GM19468 (cell line): ENCODE measurements around the gene TMCO5A.

Experiments
- ATAC-seq: cut with Tn5 transposase; IDR thresholded peaks from one replicate; pipeline ENCODE4 v1.9.1; 2021; ENCODE audit warnings: mild to moderate bottlenecking, moderate library complexity, moderate number of reproducible peaks; ENCODE audit not compliant: unreplicated experiment; ENCODE audit errors: extremely low read depth

The TMCO5A gene

GRCh38 chr15:37934340-37934739 lies at the start of gene TMCO5A:
Gene TMCO5A (plus strand): TSS chr15:37934640. CDS start chr15:37936324, 1,684 bp downstream.
- ATAC-seq, result no peak

DNA sequence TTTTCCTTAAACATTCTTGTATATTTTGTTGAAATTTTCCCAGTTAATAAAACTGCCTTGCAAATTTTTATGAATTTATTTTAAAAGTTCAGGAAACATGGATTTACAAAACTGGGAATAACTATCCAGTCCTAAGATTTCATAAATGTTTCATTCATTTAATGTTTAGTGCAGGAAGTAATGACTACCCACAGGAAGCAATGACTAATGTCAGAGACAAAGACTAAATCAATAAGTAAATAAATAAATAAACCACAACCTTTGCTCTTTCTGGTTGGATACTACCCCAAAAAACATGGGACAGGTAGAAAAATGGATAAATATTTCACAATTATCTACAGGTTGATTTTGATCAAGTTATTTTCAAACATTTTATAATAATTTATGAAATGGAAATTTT lies 48.8 kb upstream of the TMCO5A start:
- no peak for ATAC-seq

DNA sequence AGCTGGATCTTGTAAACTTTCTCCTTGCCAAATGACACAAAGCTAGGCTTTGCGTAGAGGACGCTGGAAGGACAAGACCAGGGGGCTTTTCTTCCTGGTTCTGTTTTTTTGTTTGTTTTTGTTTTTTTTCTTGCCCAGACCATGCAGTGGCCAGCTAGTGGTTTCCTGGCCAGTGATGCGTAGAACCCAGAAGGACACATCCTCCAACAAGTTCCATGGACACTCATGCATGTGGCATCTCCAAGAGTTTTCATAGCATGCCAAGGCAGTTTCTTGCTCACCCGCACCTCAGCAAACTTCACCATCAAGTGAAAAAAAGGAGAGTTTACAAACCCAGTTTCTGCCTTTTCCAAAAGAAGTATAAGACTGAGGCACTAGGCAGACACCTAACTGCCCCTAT lies 46.1 kb upstream of the TMCO5A start:
- ATAC-seq, result no peak

DNA sequence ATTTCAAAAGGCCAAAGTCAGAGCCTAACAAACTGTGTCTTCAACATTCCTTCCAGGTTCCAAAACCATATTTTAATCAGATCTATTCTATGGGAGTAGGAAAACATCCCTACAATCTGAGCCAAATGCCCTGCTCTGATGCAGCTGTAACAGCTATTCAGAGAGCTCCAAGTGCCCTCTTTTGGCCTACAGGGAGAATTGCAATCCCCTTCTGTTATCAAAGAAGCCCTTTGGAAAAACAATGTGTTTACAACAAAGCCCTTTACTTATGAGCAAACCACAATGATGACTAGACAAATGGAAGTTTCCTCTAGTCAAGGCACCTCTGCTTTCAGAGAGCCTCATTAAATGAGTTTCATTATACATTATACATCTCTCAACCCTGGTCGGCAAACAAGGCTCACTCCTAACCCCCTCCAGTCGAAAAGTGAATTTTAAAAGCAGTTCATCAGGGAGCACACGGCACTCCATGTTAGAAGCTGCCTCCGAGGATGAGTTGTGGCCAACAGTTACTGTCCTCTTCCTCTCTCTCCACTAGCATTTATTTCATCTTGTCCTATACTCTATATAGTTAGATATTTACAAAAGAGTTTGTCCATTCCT lies 42.6 kb upstream of the TMCO5A start:
- ATAC-seq, result no peak

GRCh38 chr15:37893309-37893708 lies 41.1 kb upstream of the TMCO5A start:
- ATAC-seq, result no peak

DNA sequence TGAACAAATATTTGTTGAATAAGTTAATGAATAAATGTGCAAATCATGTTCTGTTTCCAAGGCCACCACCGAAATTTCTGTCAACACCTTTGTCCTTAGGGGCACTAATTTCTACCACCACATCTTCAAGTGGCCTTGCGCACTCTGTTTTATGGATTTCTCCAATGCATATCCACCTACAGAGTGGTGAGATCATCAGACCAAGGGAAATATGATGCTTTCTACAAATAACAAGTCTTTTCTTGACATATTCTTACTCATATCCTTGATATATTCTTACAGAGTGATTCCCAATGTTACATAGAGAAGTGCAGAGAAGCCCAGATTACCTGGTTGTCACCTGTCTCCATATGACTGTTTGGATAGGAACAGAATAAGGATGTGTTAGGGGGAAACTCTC lies 36.1 kb upstream of the TMCO5A start:
- no peak for ATAC-seq

GRCh38 chr15:37900326-37901221 lies 33.9 kb upstream of the TMCO5A start:
- no peak for ATAC-seq

GRCh38 chr15:37902126-37902525 lies 32.3 kb upstream of the TMCO5A start:
- no peak for ATAC-seq

DNA sequence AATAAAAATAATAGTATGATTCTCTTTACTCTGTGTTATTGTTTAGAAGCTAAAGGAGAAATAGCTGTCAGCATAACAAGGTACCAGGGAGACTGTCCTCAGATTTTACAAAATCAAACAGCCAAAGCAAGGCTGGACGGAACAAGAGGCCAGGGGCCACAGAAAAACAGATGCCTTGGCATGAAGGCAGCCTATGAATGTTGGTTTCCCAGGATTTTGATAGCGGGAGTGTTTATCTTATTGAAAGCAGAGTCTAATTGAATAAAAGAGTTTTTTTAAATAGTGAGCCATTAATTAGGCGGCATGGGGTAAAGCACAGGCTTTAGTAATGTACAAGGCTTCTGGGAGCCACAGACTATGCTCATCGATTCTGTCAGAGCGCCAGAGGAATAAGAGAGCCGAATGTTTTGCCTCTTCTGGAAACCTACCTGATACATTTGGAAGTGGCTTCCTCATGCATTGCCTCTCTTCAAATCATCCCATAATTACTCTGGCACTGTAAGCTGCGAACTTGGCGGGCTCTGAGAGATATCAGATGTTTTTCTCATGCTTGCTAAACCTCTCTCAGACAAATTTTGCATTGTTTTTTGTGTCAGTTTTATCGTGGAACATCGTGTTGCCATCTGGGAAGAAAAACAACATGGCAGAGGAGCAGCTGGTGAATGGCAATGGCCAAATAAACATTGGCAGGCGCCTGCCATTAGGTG lies 30.4 kb upstream of the TMCO5A start:
- ATAC-seq, result no peak

- ATAC-seq, result no peak
These were observed 27.3 kb upstream of the TMCO5A start for GRCh38 chr15:37907136-37907535.

GRCh38 chr15:37921527-37922385 lies 12.7 kb upstream of the TMCO5A start:
- no peak for ATAC-seq

DNA sequence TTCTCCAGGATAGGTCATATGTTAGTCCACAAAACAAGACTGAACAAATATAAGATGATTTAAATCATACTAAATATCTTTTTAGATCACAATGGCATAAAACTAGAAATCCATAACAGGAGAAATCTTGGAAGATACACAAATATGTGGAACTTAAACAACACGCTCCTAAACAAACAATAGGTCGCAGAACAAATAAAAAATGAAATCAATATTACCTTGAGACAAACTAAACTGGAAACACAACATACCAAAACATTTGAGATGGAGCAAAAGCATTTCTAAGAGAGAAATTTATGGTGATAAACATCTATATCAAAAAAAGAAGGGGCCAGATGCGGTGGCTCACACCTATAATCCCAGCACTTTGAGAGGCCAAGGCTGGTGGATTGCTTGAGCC lies 8.3 kb upstream of the TMCO5A start:
- no peak for ATAC-seq

- no peak for ATAC-seq
These were observed 5.2 kb upstream of the TMCO5A start for GRCh38 chr15:37929238-37929637.

DNA sequence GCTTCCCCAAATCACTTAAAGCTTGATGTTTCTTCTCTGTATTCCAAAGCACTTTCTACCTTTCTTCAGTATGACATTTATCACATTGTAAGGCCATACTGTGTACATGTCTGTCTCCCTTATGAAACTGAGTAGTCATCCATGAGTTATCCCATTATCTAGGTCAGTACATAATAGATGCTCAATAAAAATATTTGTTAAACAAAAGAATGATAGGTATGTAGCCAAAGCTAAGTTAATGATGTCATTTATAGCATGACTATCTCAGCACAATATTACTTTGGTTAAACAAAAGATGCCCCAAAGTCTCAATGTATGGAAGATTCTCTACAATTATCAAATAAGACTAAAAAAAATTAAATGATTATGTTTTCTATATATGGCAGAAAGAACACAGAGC lies 3.1 kb upstream of the TMCO5A start:
- no peak for ATAC-seq

DNA sequence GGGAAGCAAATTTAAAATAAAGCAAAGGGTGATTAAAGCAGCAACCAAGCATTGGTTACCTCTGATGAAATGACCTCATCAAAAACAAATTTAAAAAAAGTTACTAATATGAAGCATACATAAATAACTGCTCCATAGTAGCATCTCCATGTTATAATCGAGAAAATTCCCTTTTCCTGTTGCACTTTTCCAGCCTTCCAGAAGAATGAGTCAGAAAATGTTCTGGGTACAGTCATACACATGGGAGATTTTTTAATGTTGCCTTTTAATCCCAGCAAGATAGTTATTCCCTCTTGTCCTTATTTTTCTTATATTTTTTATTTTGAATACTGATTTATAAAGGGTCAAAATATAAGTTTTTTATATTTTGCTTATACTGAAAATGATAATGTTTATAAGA lies 2.6 kb upstream of the TMCO5A start:
- ATAC-seq, result no peak

DNA sequence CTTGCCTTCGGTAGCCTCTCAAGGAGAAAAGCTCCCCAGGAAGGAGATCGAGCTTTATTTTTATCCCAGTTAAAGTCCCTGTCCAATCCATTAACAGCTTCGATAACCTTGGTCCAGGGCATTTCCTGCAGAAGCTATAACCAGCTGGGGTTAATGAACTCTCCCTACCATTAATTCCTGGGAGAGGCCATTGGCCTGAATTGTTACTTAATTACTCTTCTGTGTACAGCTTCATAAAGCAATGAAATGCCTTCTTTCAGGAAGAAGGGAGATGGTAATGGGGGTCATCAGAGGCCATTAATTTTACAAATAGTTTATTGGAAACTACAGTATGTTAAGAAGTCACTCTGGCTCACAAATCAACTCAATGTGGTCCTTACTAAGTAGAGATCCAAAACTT lies 1.9 kb upstream of the TMCO5A start:
- ATAC-seq, result no peak

DNA sequence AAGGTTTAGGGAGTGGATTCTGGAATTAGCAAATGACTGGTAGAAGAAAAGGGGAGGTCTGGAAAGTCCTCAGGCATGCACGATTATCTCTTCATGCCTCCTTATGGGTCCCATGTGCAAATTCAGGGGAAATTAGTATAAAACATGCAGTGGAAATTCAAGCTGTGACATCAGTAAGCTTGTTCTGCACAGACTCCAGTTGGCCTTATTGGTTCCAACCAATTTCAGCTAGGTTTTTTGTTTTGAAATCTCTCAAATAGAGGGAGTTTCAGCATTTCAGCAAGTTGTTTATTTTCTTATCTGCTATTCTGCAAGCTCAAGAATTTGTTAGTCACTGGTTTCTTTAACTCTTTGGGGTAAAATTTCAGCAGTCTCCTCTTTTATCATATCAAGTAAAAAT lies 774 bp upstream of the TMCO5A start:
- no peak for ATAC-seq

GRCh38 chr15:37940876-37941275 lies 6.4 kb downstream of the TMCO5A start:
- ATAC-seq, result no peak

GRCh38 chr15:37941779-37942178 lies 7.3 kb downstream of the TMCO5A start:
- no peak for ATAC-seq

- ATAC-seq, result no peak
These were observed 17.6 kb downstream of the TMCO5A start for GRCh38 chr15:37951999-37952398.
